ENCODE measurements around the gene SGSM2. TPM values are rescaled to one million over a fixed set of nuclear protein-coding genes. Genes with fewer than 3 reads are reported as not detected.
A peak's percentile ranks its signal among the peaks of the same experiment; 100 is the strongest.

Gene SGSM2
- total and polyA plus RNA-seq, 5 donors, result 31.1 to 38.6 (median 37.3) TPM

GRCh38 chr17:2395258-2396181 is 58.2 kb downstream of the SGSM2 start:
- DNase-seq, result peak in 2 of 3 donors; percentile 50 to 63
- H3K4me3 ChIP-seq (ENCODE audit: low read length), result no peak overlapping the region
- 59% methylated on average over 28 of the region's 28 CpGs for WGBS
- intact Hi-C loops (cut with DNase I), result no loop called here
- no peaks in the 10 kb centered on the region for H3K9me3 ChIP-seq (ENCODE audit: control insufficient read depth, low read length)
- ATAC-seq, result no peak
- no peaks in the 10 kb centered on the region for H3K27me3 ChIP-seq (ENCODE audit: control insufficient read depth, insufficient read depth)
- H3K4me1 ChIP-seq (ENCODE audit: control insufficient read depth, insufficient read depth, low read length), result peaks cover 21% of the 10 kb centered on the region
- peak overlapping the region; percentile 65 for H3K27ac ChIP-seq (ENCODE audit: low read length)

GRCh38 chr17:2396192-2396567 is 58.9 kb downstream of the SGSM2 start:
- Histone ChIP-seq H3K9me3 (ENCODE audit: control insufficient read depth, low read length) (no peaks in the 10 kb centered on the region), H3K4me1 (ENCODE audit: control insufficient read depth, insufficient read depth, low read length) (peaks cover 21% of the 10 kb centered on the region), H3K4me3 (ENCODE audit: low read length) (peak overlapping the region; percentile 0), H3K27ac (ENCODE audit: low read length) (peak overlapping the region; percentile 65), H3K27me3 (ENCODE audit: control insufficient read depth, insufficient read depth) (no peaks in the 10 kb centered on the region)
- intact Hi-C loops (cut with DNase I), result no loop called here
- no peak for ATAC-seq
- DNase-seq, result no peak
- WGBS, result 36% methylated on average over 7 of the region's 7 CpGs

GRCh38 chr17:2396568-2397246 is 59.4 kb downstream of the SGSM2 start:
- peak; percentile 49 to 54 for ATAC-seq
- Histone ChIP-seq H3K4me1 (ENCODE audit: control insufficient read depth, insufficient read depth, low read length) (peaks cover 21% of the 10 kb centered on the region), H3K27ac (ENCODE audit: low read length) (peak overlapping the region; percentile 65), H3K4me3 (ENCODE audit: low read length) (peak overlapping the region; percentile 3), H3K27me3 (ENCODE audit: control insufficient read depth, insufficient read depth) (no peaks in the 10 kb centered on the region), H3K9me3 (ENCODE audit: control insufficient read depth, low read length) (no peaks in the 10 kb centered on the region)
- intact Hi-C loops (cut with DNase I), result no loop called here
- 4% methylated on average over 34 of the region's 34 CpGs for WGBS
- DNase-seq, result peak; percentile 97 to 98 (median 97)

GRCh38 chr17:2397247-2398171 is 60.2 kb downstream of the SGSM2 start:
- Histone ChIP-seq H3K4me1 (ENCODE audit: control insufficient read depth, insufficient read depth, low read length) (peaks cover 23% of the 10 kb centered on the region), H3K27me3 (ENCODE audit: control insufficient read depth, insufficient read depth) (no peaks in the 10 kb centered on the region), H3K9me3 (ENCODE audit: control insufficient read depth, low read length) (no peaks in the 10 kb centered on the region), H3K4me3 (ENCODE audit: low read length) (peak overlapping the region; percentile 3), H3K27ac (ENCODE audit: low read length) (peak overlapping the region; percentile 65)
- intact Hi-C loops (cut with DNase I), result no loop called here
- peak in 2 of 3 donors; percentile 21 to 61 for DNase-seq
- WGBS, result 68% methylated on average over 12 of the region's 12 CpGs
- ATAC-seq, result no peak

GRCh38 chr17:2398182-2398581 is 60.9 kb downstream of the SGSM2 start:
- ATAC-seq (no peak), DNase-seq (peak in 2 of 3 donors; percentile 5 to 15)
- peak overlapping the region; percentile 65 for H3K27ac ChIP-seq (ENCODE audit: low read length)
- WGBS, result 72% methylated on average over 10 of the region's 10 CpGs
- intact Hi-C loops (cut with DNase I), result no loop called here
- H3K9me3 ChIP-seq (ENCODE audit: control insufficient read depth, low read length), result no peaks in the 10 kb centered on the region
- H3K27me3 ChIP-seq (ENCODE audit: control insufficient read depth, insufficient read depth), result no peaks in the 10 kb centered on the region
- H3K4me3 ChIP-seq (ENCODE audit: low read length), result no peak overlapping the region
- peaks cover 24% of the 10 kb centered on the region for H3K4me1 ChIP-seq (ENCODE audit: control insufficient read depth, insufficient read depth, low read length)

- 12% methylated on average over 55 of the region's 55 CpGs for WGBS
- Histone ChIP-seq H3K27me3 (ENCODE audit: control insufficient read depth, insufficient read depth) (no peaks in the 10 kb centered on the region), H3K9me3 (ENCODE audit: control insufficient read depth, low read length) (no peaks in the 10 kb centered on the region), H3K4me1 (ENCODE audit: control insufficient read depth, insufficient read depth, low read length) (peaks cover 24% of the 10 kb centered on the region), H3K4me3 (ENCODE audit: low read length) (peak overlapping the region; percentile 55), H3K27ac (ENCODE audit: low read length) (peak overlapping the region; percentile 98)
- ATAC-seq, result peak in 1 of 2 donors; percentile 5
- intact Hi-C loops (cut with DNase I), result no loop called here
- peak; percentile 70 to 85 (median 81) for DNase-seq
Observed at GRCh38 chr17:2398655-2399571, 61.6 kb downstream of the SGSM2 start.

- intact Hi-C loops (cut with DNase I), result no loop called here
- H3K27ac ChIP-seq (ENCODE audit: low read length), result peak overlapping the region; percentile 98
Observed at GRCh38 chr17:2399572-2400473, 62.5 kb downstream of the SGSM2 start.

GRCh38 chr17:2400474-2400866 is 63.2 kb downstream of the SGSM2 start:
- ATAC-seq (no peak), DNase-seq (peak in 2 of 3 donors; percentile 84 to 86)
- intact Hi-C loops (cut with DNase I), result no loop called here
- WGBS, result under 1% methylated on average over 43 of the region's 43 CpGs
- Histone ChIP-seq H3K27ac (ENCODE audit: low read length) (peak overlapping the region; percentile 74), H3K9me3 (ENCODE audit: control insufficient read depth, low read length) (no peaks in the 10 kb centered on the region), H3K27me3 (ENCODE audit: control insufficient read depth, insufficient read depth) (no peaks in the 10 kb centered on the region), H3K4me1 (ENCODE audit: control insufficient read depth, insufficient read depth, low read length) (peaks cover 19% of the 10 kb centered on the region), H3K4me3 (ENCODE audit: low read length) (peak overlapping the region; percentile 77)

More at GRCh38 chr17:2399572-2400473, 62.5 kb downstream of the SGSM2 start:
- ATAC-seq (peak; percentile 76 to 77), DNase-seq (peak; percentile 97 to 99 (median 98))
- under 1% methylated on average over 82 of the region's 82 CpGs for WGBS
- peak overlapping the region; percentile 77 for H3K4me3 ChIP-seq (ENCODE audit: low read length)
- peaks cover 22% of the 10 kb centered on the region for H3K4me1 ChIP-seq (ENCODE audit: control insufficient read depth, insufficient read depth, low read length)
- no peaks in the 10 kb centered on the region for H3K27me3 ChIP-seq (ENCODE audit: control insufficient read depth, insufficient read depth)
- no peaks in the 10 kb centered on the region for H3K9me3 ChIP-seq (ENCODE audit: control insufficient read depth, low read length)

- under 1% methylated on average over 51 of the region's 51 CpGs for WGBS
- DNase-seq (peak; percentile 95 to 98 (median 98)), ATAC-seq (peak; percentile 68 to 71)
- H3K27ac ChIP-seq (ENCODE audit: low read length), result peak within 1 kb of the TSS; percentile 97
- intact Hi-C loops (cut with DNase I), result no loop called here
- H3K9me3 ChIP-seq (ENCODE audit: control insufficient read depth, low read length), result no peaks in the 10 kb centered on the region
- peak within 1 kb of the TSS; percentile 77 for H3K4me3 ChIP-seq (ENCODE audit: low read length)
- H3K27me3 ChIP-seq (ENCODE audit: control insufficient read depth, insufficient read depth), result no peaks in the 10 kb centered on the region
- peaks cover 15% of the 10 kb centered on the region for H3K4me1 ChIP-seq (ENCODE audit: control insufficient read depth, insufficient read depth, low read length)
Observed at GRCh38 chr17:2400877-2401425, 63.6 kb downstream of the SGSM2 start, which contains the start of gene MNT. MNT (minus strand) TSS chr17:2401060; CDS start chr17:2400712, 348 bp downstream.

Data from right cardiac atrium (tissue), 5 donors.